Activated B cell treated with CpG ODN at 0.5 μM for 24 hours (primary cell): ENCODE results near the gene EPX. TPM values are rescaled to one million over a fixed set of nuclear protein-coding genes. Genes with fewer than 3 reads are reported as not detected.

ENCODE experiments used
- ATAC-seq: fragments of 200-7000 bp; cut with Tn5 transposase; one replicate; pipeline ENCODE4 v1.10.0; 2021; ENCODE audit warnings: low read depth, mild to moderate bottlenecking, moderate library complexity
- CTCF ChIA-PET: fragments of 350-600 bp; sonication (Branson Sonifier 250); formaldehyde crosslinking; loops from one replicate; lab custom pipeline; 2021; ENCODE audit warnings: antibody characterized with exemption; lab: Charles Lee
- POLR2A ChIA-PET: fragments of 350-600 bp; sonication (Branson Sonifier 250); formaldehyde crosslinking; loops from one replicate; lab custom pipeline; 2021; ENCODE audit warnings: antibody characterized with exemption; lab: Charles Lee
- DNase-seq: peaks from one replicate; pipeline ENCODE4 v3.0.0; 2022
- H3K27ac Mint-ChIP-seq: one replicate; pipeline ENCODE4 v1.8.0; 2020; ENCODE audit warnings: mixed read lengths
- H3K27me3 Mint-ChIP-seq: one replicate; pipeline ENCODE4 v1.8.0; 2021; ENCODE audit warnings: mixed read lengths
- H3K36me3 Mint-ChIP-seq: one replicate; pipeline ENCODE4 v1.8.0; 2021; ENCODE audit warnings: low read depth, mixed read lengths
- H3K4me1 Mint-ChIP-seq: one replicate; pipeline ENCODE4 v1.8.0; 2021; ENCODE audit warnings: mixed read lengths
- H3K4me3 Mint-ChIP-seq: one replicate; pipeline ENCODE4 v1.8.0; 2020; ENCODE audit warnings: mild to moderate bottlenecking, mixed read lengths
- H3K9me3 Mint-ChIP-seq: one replicate; pipeline ENCODE4 v1.8.0; 2020; ENCODE audit warnings: mixed read lengths
- CTCF ChIP-seq: fragments of 200-600 bp; IDR thresholded peaks from one replicate; pipeline ENCODE4 v1.8.0; 2022; ENCODE audit warnings: antibody characterized with exemption, mild to moderate bottlenecking
- intact Hi-C: fragments of 100-400 bp; cut with micrococcal nuclease; formaldehyde crosslinking; loops from one replicate; pipeline ENCODE4 v1.15.1; 2024
- total RNA-seq: library from RNA; stranded (reverse); gene quantifications from 2 replicates; pipeline ENCODE4 v1.2.3, GENCODE V29; 2022

Gene EPX
- total RNA-seq, 1 donor from 2014 or later, result not detected

DNA sequence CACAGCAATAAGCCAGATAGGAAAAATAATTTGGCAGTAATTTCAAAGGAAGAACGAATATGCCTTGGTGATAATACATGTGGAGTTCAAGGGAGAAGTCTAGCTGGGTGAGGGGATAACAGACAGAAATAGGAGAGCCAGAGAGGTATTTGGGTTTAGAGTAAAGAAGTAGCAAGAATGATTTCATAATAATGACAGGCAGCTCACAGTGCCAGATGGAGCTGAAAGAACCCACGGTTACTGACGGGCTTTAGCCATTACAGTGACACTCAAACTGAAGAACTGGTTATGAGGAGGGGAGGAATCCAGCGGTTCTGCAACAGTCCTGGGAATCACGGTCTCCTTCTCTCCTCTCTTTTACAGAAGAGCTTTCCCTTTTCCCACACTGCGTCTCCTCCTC, 42.1 kb upstream of the EPX start:
- peaks cover 25% of the 10 kb centered on the region for H3K27me3 Mint-ChIP-seq

GRCh38 chr17:58153046-58153445, 39.5 kb upstream of the EPX start:
- POLR2A ChIA-PET, result no interaction called here
- H3K4me1 Mint-ChIP-seq, result peaks cover 24% of the 10 kb centered on the region
- intact Hi-C loops, result no loop called here
- no peaks in the 10 kb centered on the region for H3K9me3 Mint-ChIP-seq
- no peak overlapping the region for H3K27ac Mint-ChIP-seq
- no peaks in the 10 kb centered on the region for H3K36me3 Mint-ChIP-seq
- H3K4me3 Mint-ChIP-seq, result peak overlapping the region; percentile 4
- TF ChIP-seq CTCF, result no peak
- CTCF ChIA-PET, result no interaction called here
- H3K27me3 Mint-ChIP-seq, result peaks cover 35% of the 10 kb centered on the region
- ATAC-seq (no peak), DNase-seq (no peak)

More for the DNA sequence above, 42.1 kb upstream of the EPX start:
- intact Hi-C loops, result no loop called here
- Mint-ChIP-seq H3K36me3 (peaks cover 2% of the 10 kb centered on the region), H3K4me1 (peaks cover 12% of the 10 kb centered on the region), H3K27ac (no peak overlapping the region), H3K4me3 (no peak overlapping the region), H3K9me3 (peaks cover 14% of the 10 kb centered on the region)
- ChIA-PET POLR2A (no interaction called here), CTCF (no interaction called here)
- no peak for TF ChIP-seq CTCF
- DNase-seq, result no peak
- no peak for ATAC-seq

DNA sequence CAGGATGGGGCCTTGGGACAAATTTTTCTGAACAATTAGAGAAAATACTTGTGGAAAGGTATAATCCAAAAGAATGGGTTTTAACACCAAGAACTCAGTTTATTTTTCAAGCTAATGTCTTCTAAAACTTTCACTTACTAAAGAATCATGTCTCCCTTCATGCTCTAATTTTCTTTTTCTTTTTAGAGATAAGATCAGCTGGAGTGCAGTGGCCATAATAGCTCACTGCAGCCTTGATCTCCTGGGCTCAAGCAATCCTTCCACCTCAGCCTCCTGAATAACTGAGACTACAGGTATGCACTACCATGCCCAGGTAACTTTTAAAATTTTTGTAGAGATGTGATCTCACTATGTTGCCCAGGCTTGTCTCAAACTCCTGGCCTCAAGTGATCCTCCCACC, 38.9 kb upstream of the EPX start:
- Mint-ChIP-seq H3K27me3 (peaks cover 34% of the 10 kb centered on the region), H3K4me3 (no peak overlapping the region), H3K36me3 (no peaks in the 10 kb centered on the region), H3K4me1 (peaks cover 24% of the 10 kb centered on the region), H3K27ac (no peak overlapping the region), H3K9me3 (no peaks in the 10 kb centered on the region)
- TF ChIP-seq CTCF, result no peak
- ATAC-seq (no peak), DNase-seq (no peak)
- POLR2A ChIA-PET, result no interaction called here
- CTCF ChIA-PET, result no interaction called here
- intact Hi-C loops, result no loop called here

DNA sequence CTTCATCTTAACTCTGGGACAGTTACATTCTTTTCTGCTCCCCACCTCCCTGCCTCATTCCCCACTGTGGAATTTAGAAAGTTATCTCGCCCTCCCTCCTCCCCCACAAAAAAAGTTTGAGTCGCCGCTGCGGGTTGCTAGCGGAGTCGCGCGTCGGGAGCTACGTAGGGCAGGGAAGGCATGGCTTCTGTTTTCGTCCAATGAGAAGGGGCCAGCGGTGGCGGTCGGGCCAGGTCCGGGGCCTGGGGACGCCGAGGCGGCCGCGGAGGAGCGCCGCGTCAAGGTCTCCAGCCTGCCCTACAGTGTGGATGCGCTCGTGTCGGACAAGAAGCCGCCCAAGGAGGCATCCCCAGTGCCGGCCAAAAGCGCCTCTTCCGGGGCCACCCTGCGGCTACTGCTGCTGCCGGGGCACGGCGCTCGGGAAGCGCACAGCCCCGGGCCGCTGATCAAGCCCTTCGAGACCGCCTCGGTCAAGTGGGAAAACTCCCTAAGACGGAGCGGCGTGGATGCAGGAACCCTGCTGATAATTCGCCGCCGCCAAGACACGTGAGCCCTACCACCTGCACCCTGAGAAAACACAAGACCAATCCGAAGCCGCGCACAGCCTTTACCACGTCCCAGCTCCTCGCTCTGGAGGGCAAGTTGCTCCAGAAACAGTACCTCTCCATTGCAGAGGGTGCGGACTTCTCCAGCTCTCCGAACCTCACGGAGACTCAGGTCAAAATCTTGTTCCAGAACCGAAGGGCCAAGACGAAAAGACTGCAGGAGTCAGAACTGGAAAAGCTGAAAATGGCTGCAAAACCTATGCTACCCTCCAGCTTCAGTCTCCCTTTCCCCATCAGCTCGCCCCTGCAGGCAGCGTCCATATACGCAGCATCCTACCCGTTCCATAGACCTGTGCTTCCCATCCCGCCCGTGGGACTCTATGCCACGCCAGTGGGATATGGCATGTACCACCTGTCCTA, 35.4 kb upstream of the EPX start:
- ATAC-seq (peak; percentile 31), DNase-seq (no peak)
- Mint-ChIP-seq H3K36me3 (no peaks in the 10 kb centered on the region), H3K27ac (no peak overlapping the region), H3K4me3 (peak overlapping the region; percentile 79), H3K27me3 (peaks cover 37% of the 10 kb centered on the region), H3K4me1 (peaks cover 24% of the 10 kb centered on the region), H3K9me3 (no peaks in the 10 kb centered on the region)
- POLR2A ChIA-PET, result no interaction called here
- no peak for TF ChIP-seq CTCF
- intact Hi-C loops, result no loop called here
- CTCF ChIA-PET, result no interaction called here

DNA sequence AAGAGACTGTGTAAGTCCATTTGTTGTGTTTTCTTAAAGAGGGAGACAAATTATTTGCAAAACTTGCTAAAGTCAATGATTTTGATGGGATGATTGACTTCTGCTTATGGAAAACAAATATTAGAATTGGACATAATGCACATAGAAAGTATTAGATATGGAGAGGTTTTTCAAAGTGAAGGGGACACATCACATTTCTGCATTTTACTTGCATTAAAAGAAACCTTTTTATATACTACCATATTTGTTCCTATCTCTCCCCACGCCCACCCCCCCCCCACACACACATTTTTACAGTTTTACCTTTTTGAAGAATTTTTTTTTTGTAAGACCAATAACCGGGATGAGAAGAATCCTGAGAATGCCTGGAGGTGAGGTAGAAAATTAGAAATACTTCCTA, 34.3 kb upstream of the EPX start:
- intact Hi-C loops, result no loop called here
- ATAC-seq (no peak), DNase-seq (no peak)
- no peaks in the 10 kb centered on the region for H3K9me3 Mint-ChIP-seq
- no peak for TF ChIP-seq CTCF
- H3K27ac Mint-ChIP-seq, result no peak overlapping the region
- H3K4me3 Mint-ChIP-seq, result no peak overlapping the region
- H3K4me1 Mint-ChIP-seq, result peaks cover 17% of the 10 kb centered on the region
- POLR2A ChIA-PET, result no interaction called here
- peaks cover 40% of the 10 kb centered on the region for H3K27me3 Mint-ChIP-seq
- CTCF ChIA-PET, result no interaction called here
- H3K36me3 Mint-ChIP-seq, result no peaks in the 10 kb centered on the region
